Dermis blood vessel endothelial cell (primary cell): Measurements from ENCODE around the gene ODAPH. TPM values are rescaled to one million over a fixed set of nuclear protein-coding genes. Genes with fewer than 3 reads are reported as not detected.

Source experiments
- DNase-seq: peaks from one replicate; pipeline ENCODE4 v3.0.0; 2010
- total RNA-seq: library from RNA; depleted of rRNA; stranded (reverse); fragments of >200 nt; gene quantifications from 2 replicates; pipeline ENCODE4 v1.2.3, GENCODE V29; 2014

ODAPH gene
- total RNA-seq, 1 donor from 2014 or later, result not detected

- DNase-seq, result no peak
Measured at GRCh38 chr4:75545526-75545925, 10.3 kb upstream of the ODAPH start.

- peak; percentile 40 for DNase-seq
Measured at GRCh38 chr4:75547647-75548387, 8.0 kb upstream of the ODAPH start.

- DNase-seq, result no peak
Measured at GRCh38 chr4:75549019-75549418, 6.8 kb upstream of the ODAPH start.

GRCh38 chr4:75552452-75552851 is 3.4 kb upstream of the ODAPH start:
- DNase-seq, result no peak

GRCh38 chr4:75557696-75558095 is 1.8 kb downstream of the ODAPH start:
- DNase-seq, result no peak

GRCh38 chr4:75561789-75562188 is 5.9 kb downstream of the ODAPH start:
- no peak for DNase-seq

- DNase-seq, result no peak
Measured at GRCh38 chr4:75564023-75564422, 8.2 kb downstream of the ODAPH start.

GRCh38 chr4:75565481-75565880 is 9.6 kb downstream of the ODAPH start:
- DNase-seq, result no peak

- no peak for DNase-seq
Measured at GRCh38 chr4:75566911-75567310, 11.0 kb downstream of the ODAPH start.

- no peak for DNase-seq
Measured at GRCh38 chr4:75567725-75568124, 11.9 kb downstream of the ODAPH start.

GRCh38 chr4:75584067-75584466 is 28.2 kb downstream of the ODAPH start:
- DNase-seq, result peak; percentile 34

GRCh38 chr4:75593393-75593792 is 37.5 kb downstream of the ODAPH start:
- no peak for DNase-seq

GRCh38 chr4:75596061-75596460 is 40.2 kb downstream of the ODAPH start:
- DNase-seq, result no peak

- DNase-seq, result no peak
Measured at GRCh38 chr4:75598390-75598789, 42.5 kb downstream of the ODAPH start.

- DNase-seq, result no peak
Measured at GRCh38 chr4:75599647-75600046, 43.8 kb downstream of the ODAPH start.

- no peak for DNase-seq
Measured at GRCh38 chr4:75605928-75606327, 50.1 kb downstream of the ODAPH start.

GRCh38 chr4:75612306-75612705 is 56.4 kb downstream of the ODAPH start:
- DNase-seq, result no peak

Other genes with a start within 250 kb of the ODAPH start
- gene RCHY1, start 41.7 kb upstream of the ODAPH start, total RNA-seq, result 49.7 and 53.2 TPM in 2 replicates
- gene THAP6, start 41.6 kb upstream of the ODAPH start, total RNA-seq, result 6.1 and 9.3 TPM in 2 replicates
- 0.14 and 0.34 TPM in 2 replicates for gene CDKL2, start 74.5 kb downstream of the ODAPH start, total RNA-seq
- 239 and 264 TPM in 2 replicates for gene G3BP2, start 117.3 kb downstream of the ODAPH start, total RNA-seq
- 105 and 141 TPM in 2 replicates for gene USO1, start 168.5 kb downstream of the ODAPH start, total RNA-seq